ENCODE results near the gene RAB3GAP1. TPM values are rescaled to one million over a fixed set of nuclear protein-coding genes. Genes with fewer than 3 reads are reported as not detected.

Gene RAB3GAP1
- total and polyA plus RNA-seq, 2 donors (not counting 1 experiment from before 2014, with no cell fraction given): 15.6 to 62.2 TPM

DNA sequence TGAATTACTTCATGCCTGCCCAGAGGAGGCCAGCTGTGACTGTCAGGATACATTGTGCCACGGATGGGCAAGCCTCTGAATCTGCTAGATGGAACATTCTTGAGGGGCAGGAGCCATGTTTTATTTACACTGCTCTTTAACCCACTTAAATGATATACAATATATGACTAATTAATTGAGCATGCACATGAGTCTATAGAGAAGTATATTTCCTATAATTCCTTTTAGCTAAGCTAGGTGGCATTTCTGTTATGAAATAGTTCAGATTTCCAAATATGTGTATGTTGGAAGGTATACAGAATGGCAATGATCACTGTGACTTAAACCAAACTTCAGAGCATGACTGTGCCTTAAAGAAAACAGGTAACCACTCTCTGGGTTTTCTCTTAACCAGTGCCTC is 131.7 kb downstream of the RAB3GAP1 start:
- no peak for DNase-seq
- ChIA-PET CTCF (no interaction called here), POLR2A (no interaction called here)
- Mint-ChIP-seq H3K4me3 (no peak overlapping the region), H3K27ac (no peak overlapping the region), H3K27me3 (no peaks in the 10 kb centered on the region), H3K4me1 (no peaks in the 10 kb centered on the region), H3K9me3 (ENCODE audit: insufficient read depth) (no peaks in the 10 kb centered on the region)
- Histone ChIP-seq H3K9me3 (ENCODE audit: control extremely low read depth in 1 of 3, control insufficient read depth in 2 of 3, insufficient read depth in 1 of 3, low read length in 2 of 3) (peaks cover 0 to 6% (median 3%) of the 10 kb centered on the region in 3 donors), H3K4me1 (ENCODE audit: control insufficient read depth in 2 of 2, insufficient read depth in 2 of 2, low read length in 2 of 2) (no peaks in the 10 kb centered on the region), H3K27me3 (replicated peaks in 1 of 4; ENCODE audit: control extremely low read depth in 1 of 4, control insufficient read depth in 3 of 4, insufficient read depth in 4 of 4, low read length in 3 of 4) (no peaks in the 10 kb centered on the region), H4K20me1 (ENCODE audit: control insufficient read depth, insufficient read depth, low read length, poor library complexity, severe bottlenecking) (no peaks in the 10 kb centered on the region), H3K4me3 (ENCODE audit: control extremely low read depth in 1 of 5, extremely low read depth in 1 of 5, insufficient read depth in 1 of 5, low read depth in 2 of 5, low read length in 4 of 5) (no peak overlapping the region), H3K27ac (ENCODE audit: low read length in 2 of 2) (no peak overlapping the region), H3K36me3 (replicated peaks in 1 of 2; ENCODE audit: control extremely low read depth in 1 of 2, control insufficient read depth in 1 of 2, extremely low read depth in 1 of 2, insufficient read depth in 2 of 2, low read length in 1 of 2) (peaks cover 0 to 4% of the 10 kb centered on the region in 2 experiments), H3K9ac (ENCODE audit: low read length) (no peak overlapping the region), H3K79me2 (ENCODE audit: control insufficient read depth, insufficient read depth, low read length) (no peaks in the 10 kb centered on the region), H2AFZ (ENCODE audit: insufficient read depth, low read depth, low read length, poor library complexity, severe bottlenecking) (no peak overlapping the region), H3K4me2 (replicated peaks; ENCODE audit: low read depth, low read length, poor library complexity, severe bottlenecking) (no peak overlapping the region)
- TF ChIP-seq EZH2 (IDR thresholded peaks at IDR 0.05; ENCODE audit: borderline replicate concordance, insufficient read depth, low read depth, low read length, poor library complexity, severe bottlenecking): no peak
- TF ChIP-seq, protein P1, sequence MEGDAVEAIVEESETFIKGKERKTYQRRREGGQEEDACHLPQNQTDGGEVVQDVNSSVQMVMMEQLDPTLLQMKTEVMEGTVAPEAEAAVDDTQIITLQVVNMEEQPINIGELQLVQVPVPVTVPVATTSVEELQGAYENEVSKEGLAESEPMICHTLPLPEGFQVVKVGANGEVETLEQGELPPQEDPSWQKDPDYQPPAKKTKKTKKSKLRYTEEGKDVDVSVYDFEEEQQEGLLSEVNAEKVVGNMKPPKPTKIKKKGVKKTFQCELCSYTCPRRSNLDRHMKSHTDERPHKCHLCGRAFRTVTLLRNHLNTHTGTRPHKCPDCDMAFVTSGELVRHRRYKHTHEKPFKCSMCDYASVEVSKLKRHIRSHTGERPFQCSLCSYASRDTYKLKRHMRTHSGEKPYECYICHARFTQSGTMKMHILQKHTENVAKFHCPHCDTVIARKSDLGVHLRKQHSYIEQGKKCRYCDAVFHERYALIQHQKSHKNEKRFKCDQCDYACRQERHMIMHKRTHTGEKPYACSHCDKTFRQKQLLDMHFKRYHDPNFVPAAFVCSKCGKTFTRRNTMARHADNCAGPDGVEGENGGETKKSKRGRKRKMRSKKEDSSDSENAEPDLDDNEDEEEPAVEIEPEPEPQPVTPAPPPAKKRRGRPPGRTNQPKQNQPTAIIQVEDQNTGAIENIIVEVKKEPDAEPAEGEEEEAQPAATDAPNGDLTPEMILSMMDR (IDR thresholded peaks at IDR 0.05): no peak
- whole genome bisulfite sequencing (ENCODE audit: insufficient coverage): no CpG with 5 or more reads among the region's 1 CpG
- no peak for ATAC-seq (ENCODE audit: low read depth)
- intact Hi-C loops (cut with micrococcal nuclease): no loop called here

DNA sequence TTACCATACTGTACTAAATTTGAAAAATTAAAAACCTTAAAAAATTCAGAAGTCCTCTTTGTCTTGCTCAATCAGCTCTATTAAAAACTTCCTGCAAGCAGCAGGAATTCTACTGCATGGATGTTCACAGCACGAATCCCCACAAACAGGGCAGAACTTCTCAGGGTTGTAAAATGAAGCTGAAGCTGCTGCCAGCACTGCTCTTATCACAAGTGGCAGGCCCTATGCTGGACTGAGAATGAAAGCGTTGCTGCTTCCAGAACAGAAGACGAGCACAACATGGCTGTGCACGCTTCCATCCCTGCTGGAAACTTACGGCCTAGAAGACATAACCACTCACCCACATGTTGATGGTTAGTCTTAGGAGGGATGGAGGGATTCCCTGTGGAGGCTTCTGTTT is 134.0 kb downstream of the RAB3GAP1 start:
- no peaks in the 10 kb centered on the region for H4K20me1 ChIP-seq (ENCODE audit: control insufficient read depth, insufficient read depth, low read length, poor library complexity, severe bottlenecking)
- H3K79me2 ChIP-seq (ENCODE audit: control insufficient read depth, insufficient read depth, low read length): no peaks in the 10 kb centered on the region
- H3K27ac Mint-ChIP-seq: no peak overlapping the region
- POLR2A ChIA-PET: no interaction called here
- no peak overlapping the region for H2AFZ ChIP-seq (ENCODE audit: insufficient read depth, low read depth, low read length, poor library complexity, severe bottlenecking)
- H3K9me3 Mint-ChIP-seq (ENCODE audit: insufficient read depth): peaks cover 6% of the 10 kb centered on the region
- no peak overlapping the region for H3K4me3 ChIP-seq (ENCODE audit: control extremely low read depth in 1 of 5, extremely low read depth in 1 of 5, insufficient read depth in 1 of 5, low read depth in 2 of 5, low read length in 4 of 5)
- DNase-seq: no peak
- no peaks in the 10 kb centered on the region for H3K4me1 Mint-ChIP-seq
- no peak overlapping the region for H3K27ac ChIP-seq (ENCODE audit: low read length in 2 of 2)
- no peaks in the 10 kb centered on the region for H3K27me3 ChIP-seq (replicated peaks in 1 of 4; ENCODE audit: control extremely low read depth in 1 of 4, control insufficient read depth in 3 of 4, insufficient read depth in 4 of 4, low read length in 3 of 4)
- peaks cover 1 to 17% (median 16%) of the 10 kb centered on the region in 3 donors for H3K9me3 ChIP-seq (ENCODE audit: control extremely low read depth in 1 of 3, control insufficient read depth in 2 of 3, insufficient read depth in 1 of 3, low read length in 2 of 3)
- CTCF ChIA-PET: interaction anchor here (2.0 kb wide), 1 partner anchor 13 kb away, joined by 4 read pairs; no protein-coding TSS in a partner anchor
- no peaks in the 10 kb centered on the region for H3K4me1 ChIP-seq (ENCODE audit: control insufficient read depth in 2 of 2, insufficient read depth in 2 of 2, low read length in 2 of 2)
- H3K9ac ChIP-seq (ENCODE audit: low read length): no peak overlapping the region
- ATAC-seq (ENCODE audit: low read depth): no peak
- 100% methylated on average over 2 of the region's 5 CpGs for WGBS (ENCODE audit: insufficient coverage)
- no peak for TF ChIP-seq EZH2 (IDR thresholded peaks at IDR 0.05; ENCODE audit: borderline replicate concordance, insufficient read depth, low read depth, low read length, poor library complexity, severe bottlenecking)
- TF ChIP-seq, protein P1 (IDR thresholded peaks at IDR 0.05): no peak
- H3K36me3 ChIP-seq (replicated peaks in 1 of 2; ENCODE audit: control extremely low read depth in 1 of 2, control insufficient read depth in 1 of 2, extremely low read depth in 1 of 2, insufficient read depth in 2 of 2, low read length in 1 of 2): peaks cover 0 to 4% of the 10 kb centered on the region in 2 experiments
- no peaks in the 10 kb centered on the region for H3K27me3 Mint-ChIP-seq
- H3K4me2 ChIP-seq (replicated peaks; ENCODE audit: low read depth, low read length, poor library complexity, severe bottlenecking): no peak overlapping the region
- no peak overlapping the region for H3K4me3 Mint-ChIP-seq
- intact Hi-C loops (cut with micrococcal nuclease): no loop called here
